ENCODE data around the gene ARL3.

Gene ARL3

DNA sequence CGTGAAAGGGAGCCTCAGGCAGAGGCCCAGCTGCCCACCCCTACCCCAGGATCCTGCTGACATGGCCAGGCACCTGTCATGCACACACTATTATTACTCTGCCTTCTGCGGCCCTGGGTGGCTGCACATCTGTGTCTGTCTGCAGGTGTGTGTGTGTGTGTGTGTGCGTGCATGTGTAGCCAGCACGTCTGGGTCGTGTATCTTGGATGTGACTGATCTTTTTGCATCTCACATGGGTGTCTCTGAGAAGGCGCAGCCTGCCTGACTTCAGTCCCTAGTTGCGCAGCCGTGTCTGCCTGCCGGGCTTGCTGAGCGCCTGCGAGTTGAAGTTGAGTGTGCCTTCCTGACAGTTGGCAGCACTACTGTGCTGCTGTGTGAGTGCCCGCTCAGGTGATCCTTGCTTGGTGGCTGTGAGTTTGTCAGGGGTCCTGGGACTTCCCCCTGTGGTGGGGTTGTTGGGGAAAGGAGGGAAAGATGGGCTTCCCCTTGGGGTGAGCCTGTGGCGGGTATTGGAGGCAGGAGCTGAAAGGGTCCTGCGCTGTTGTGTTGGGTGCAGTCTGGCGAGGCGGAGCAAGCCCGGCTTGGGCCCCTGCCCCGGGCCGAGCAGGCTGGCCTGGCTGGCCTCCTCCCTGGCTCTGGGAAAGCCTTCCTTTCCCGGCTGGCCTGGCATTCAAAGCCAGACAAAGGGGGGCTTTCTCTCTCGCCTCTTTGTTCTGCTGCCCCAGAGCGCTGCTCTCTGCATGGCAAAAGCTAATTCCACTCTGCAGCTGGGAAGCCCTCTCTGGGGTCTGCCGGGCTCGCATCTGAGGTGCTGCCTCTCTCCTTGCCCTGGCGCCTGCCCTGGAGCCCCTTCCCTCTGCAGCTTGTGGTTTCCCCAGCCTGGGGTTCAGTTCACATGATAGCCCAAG is 65.1 kb downstream of the ARL3 start:
- Histone ChIP-seq H3K27me3 (ENCODE audit: control insufficient read depth, insufficient read depth, low read length) (no peaks in the 10 kb centered on the region), H3K27ac (ENCODE audit: low read depth, low read length) (peak overlapping the region; percentile 31), H3K9ac (ENCODE audit: low read length) (no peak overlapping the region), H3K4me3 (ENCODE audit: low read length) (peak overlapping the region; percentile 86), H3K36me3 (ENCODE audit: control insufficient read depth, insufficient read depth, low read length) (peaks cover 6% of the 10 kb centered on the region), H3K4me1 (ENCODE audit: control insufficient read depth, insufficient read depth, low read length) (peaks cover 31% of the 10 kb centered on the region)

DNA sequence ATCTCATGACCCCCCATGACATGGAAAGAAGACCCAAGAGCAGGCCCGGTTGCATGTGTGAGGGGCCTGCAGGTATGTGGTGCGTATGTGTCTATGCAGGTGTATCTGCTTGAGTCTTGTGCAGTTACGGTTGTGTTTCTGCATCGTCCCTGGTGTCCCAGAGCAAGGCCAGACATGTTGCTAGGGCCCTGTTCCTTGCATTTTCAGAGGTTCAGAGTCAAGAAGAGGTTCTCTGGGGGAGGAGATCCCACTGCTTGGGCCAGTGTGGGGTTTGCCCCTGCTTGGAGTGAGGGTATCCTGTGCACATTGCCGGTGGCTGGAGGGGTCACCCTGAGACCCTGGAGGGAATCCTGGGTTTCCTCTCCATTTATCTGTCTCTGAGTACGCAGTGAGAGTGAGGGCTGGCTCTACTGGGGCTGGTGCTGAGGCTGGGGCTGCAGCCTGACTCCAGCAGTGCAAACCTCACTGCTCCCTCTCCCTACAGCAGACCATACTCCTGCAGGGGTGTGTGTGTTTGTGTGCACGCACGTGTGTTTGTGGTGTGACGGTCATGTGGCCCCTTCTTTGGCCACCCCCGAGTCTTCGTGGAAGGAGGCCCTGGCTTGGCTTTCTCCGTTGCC is 65.8 kb downstream of the ARL3 start:
- no peaks in the 10 kb centered on the region for H3K27me3 ChIP-seq (ENCODE audit: control insufficient read depth, insufficient read depth, low read length)
- H3K9ac ChIP-seq (ENCODE audit: low read length), result no peak overlapping the region
- peaks cover 3% of the 10 kb centered on the region for H3K36me3 ChIP-seq (ENCODE audit: control insufficient read depth, insufficient read depth, low read length)
- H3K4me1 ChIP-seq (ENCODE audit: control insufficient read depth, insufficient read depth, low read length), result peaks cover 31% of the 10 kb centered on the region
- H3K27ac ChIP-seq (ENCODE audit: low read depth, low read length), result peak overlapping the region; percentile 31
- H3K4me3 ChIP-seq (ENCODE audit: low read length), result peak overlapping the region; percentile 86

DNA sequence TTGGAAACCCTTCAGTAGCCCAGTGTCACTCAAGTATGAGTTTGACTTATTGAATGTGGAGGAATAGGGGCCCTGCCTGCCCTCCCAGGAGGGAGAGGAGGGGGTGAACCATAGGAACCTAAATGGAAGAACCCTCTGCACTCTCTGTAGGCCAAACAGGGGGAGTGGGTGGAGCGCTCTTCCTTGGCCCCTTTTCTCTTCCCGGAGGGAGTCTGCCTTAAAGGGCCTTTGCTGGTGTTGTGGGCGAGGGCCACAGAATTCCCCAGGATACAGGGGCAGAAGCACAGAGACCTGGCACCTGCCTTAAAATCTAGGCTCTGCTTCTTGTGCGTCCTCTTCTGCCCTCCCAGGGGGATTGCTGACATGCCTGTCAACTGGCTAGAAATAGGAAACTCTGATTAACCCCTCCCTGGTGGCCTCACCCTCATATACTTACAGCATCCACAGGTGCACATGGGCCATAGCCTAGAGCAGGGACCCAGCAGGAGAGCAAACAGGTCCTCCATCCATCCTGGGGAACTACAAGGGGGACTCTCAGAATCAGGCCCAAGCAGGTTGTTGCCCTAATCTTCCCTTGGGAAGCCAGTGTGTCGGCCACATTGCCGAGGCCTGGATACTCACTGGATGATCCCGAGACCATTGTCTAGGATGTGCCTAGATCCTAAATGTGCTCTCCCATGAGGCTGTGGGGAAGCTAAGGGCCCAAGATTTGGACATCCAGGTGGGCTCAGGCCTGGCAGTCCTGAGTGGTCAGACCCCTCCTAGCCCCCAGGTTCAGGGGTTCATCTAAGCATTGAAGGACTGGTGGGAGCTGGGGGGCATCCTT is 66.5 kb downstream of the ARL3 start:
- Histone ChIP-seq H3K27ac (ENCODE audit: low read depth, low read length) (peak overlapping the region; percentile 16), H3K4me3 (ENCODE audit: low read length) (peak overlapping the region; percentile 86), H3K36me3 (ENCODE audit: control insufficient read depth, insufficient read depth, low read length) (peaks cover 3% of the 10 kb centered on the region), H3K4me1 (ENCODE audit: control insufficient read depth, insufficient read depth, low read length) (peaks cover 31% of the 10 kb centered on the region), H3K9ac (ENCODE audit: low read length) (no peak overlapping the region), H3K27me3 (ENCODE audit: control insufficient read depth, insufficient read depth, low read length) (no peaks in the 10 kb centered on the region)

DNA sequence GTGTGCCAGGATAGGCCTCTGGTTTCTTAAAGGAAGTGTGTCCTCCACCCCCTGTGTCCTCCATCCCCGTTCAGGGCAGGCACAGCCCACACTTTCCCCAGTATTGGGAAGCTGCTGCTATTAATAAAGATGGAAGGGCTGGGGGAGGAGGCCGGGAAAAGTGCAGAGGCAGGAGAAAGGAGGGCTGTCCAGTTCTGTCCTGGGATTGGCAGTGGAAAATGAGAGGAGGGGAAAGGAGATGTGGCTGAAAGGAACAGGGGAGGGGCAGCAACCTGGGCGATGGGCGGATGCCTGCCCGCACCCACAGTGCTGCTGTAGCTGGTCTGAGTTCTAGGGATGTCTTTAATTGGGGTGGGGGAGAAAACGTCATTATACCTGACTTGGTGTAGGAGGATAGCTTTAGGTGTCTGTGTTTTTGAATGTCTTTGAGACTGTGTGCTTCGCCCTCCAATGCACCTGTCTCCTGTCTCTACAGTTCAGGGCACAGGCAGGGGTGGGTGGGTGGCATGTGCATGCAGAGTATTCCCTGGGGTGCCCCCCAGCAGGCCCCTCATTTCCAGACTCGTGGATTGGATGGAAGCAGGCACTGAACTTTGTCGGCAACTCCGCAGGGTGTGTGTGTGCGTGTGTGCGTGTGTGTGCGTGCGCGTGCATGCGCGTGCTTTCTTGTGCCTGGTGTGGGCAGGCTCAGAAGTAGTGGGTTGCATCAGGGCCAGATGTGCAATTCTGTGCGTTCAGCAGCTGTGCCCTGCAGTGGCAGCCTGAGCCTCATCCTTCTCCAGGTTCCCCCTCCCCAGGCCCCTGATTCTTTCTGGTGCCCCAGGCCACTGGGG is 67.4 kb downstream of the ARL3 start:
- peak overlapping the region; percentile 86 for H3K4me3 ChIP-seq (ENCODE audit: low read length)
- H3K27ac ChIP-seq (ENCODE audit: low read depth, low read length), result peak overlapping the region; percentile 92
- no peaks in the 10 kb centered on the region for H3K27me3 ChIP-seq (ENCODE audit: control insufficient read depth, insufficient read depth, low read length)
- peak overlapping the region; percentile 71 for H3K9ac ChIP-seq (ENCODE audit: low read length)
- peaks cover 31% of the 10 kb centered on the region for H3K4me1 ChIP-seq (ENCODE audit: control insufficient read depth, insufficient read depth, low read length)
- peaks cover 3% of the 10 kb centered on the region for H3K36me3 ChIP-seq (ENCODE audit: control insufficient read depth, insufficient read depth, low read length)

DNA sequence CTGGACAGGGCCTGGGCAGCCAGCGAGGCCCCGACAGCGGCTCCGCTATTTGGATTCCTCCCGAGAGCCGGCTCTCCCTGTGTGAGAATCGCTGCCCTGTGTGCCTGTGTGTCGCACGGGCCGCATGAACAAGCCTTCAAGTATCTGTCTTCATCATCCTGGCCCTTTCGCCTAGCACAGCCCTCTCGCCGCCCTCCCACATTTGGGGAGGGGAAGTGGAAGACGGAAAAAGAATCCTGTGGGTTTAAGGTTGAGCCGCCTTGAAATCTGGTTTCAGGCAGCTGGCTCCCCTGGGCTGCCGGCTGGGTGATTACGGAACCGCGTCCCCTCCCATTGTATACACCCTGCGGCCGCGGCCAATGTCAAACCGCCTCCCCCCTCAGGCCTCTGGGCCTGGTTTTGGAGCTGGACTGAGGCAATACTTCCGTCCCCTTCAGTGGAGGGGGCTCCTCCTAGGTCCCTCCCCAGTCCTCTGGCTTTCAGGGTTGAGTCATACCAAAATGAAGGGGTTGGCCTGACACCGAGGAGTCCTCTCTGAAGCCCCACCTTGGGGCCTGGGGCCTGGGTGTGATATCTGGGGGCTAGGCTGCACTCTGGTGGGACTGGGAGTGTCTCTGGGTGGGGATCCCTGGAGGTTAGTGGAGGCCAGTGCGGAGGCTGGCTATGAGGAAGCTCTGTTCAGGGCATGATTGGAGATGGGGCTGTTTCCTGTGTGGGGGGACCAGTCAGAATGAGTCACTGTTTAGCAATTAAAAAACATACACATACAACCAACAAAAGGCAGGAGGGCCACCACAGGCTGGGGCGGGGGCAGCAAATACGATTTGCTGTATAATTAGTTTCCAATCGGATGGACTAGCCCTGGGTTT is 68.2 kb downstream of the ARL3 start:
- Histone ChIP-seq H3K36me3 (ENCODE audit: control insufficient read depth, insufficient read depth, low read length) (peaks cover 2% of the 10 kb centered on the region), H3K4me3 (ENCODE audit: low read length) (peak overlapping the region; percentile 86), H3K27me3 (ENCODE audit: control insufficient read depth, insufficient read depth, low read length) (no peaks in the 10 kb centered on the region), H3K4me1 (ENCODE audit: control insufficient read depth, insufficient read depth, low read length) (peaks cover 31% of the 10 kb centered on the region), H3K27ac (ENCODE audit: low read depth, low read length) (peak overlapping the region; percentile 92), H3K9ac (ENCODE audit: low read length) (peak overlapping the region; percentile 71)

DNA sequence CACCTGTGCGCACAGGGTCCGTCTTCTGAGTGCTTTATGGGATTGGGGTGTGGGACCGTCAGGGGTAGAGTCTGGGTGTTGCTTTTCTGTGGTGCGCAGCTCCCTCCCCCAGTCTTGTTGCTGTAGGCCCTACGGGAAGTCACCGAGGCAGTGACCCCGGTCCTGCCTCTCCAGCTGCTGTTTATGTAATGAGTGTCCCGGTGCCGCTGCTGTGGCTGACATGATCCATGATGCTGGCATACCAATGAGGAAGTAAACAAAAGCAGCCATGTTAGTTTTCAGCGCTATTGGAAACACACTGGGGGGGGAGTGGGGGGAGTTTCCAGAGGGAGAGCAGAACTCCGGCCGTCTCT is 68.8 kb downstream of the ARL3 start:
- peak overlapping the region; percentile 92 for H3K27ac ChIP-seq (ENCODE audit: low read depth, low read length)
- peak overlapping the region; percentile 86 for H3K4me3 ChIP-seq (ENCODE audit: low read length)
- no peaks in the 10 kb centered on the region for H3K36me3 ChIP-seq (ENCODE audit: control insufficient read depth, insufficient read depth, low read length)
- H3K4me1 ChIP-seq (ENCODE audit: control insufficient read depth, insufficient read depth, low read length), result peaks cover 30% of the 10 kb centered on the region
- H3K27me3 ChIP-seq (ENCODE audit: control insufficient read depth, insufficient read depth, low read length), result no peaks in the 10 kb centered on the region
- H3K9ac ChIP-seq (ENCODE audit: low read length), result peak overlapping the region; percentile 71

DNA sequence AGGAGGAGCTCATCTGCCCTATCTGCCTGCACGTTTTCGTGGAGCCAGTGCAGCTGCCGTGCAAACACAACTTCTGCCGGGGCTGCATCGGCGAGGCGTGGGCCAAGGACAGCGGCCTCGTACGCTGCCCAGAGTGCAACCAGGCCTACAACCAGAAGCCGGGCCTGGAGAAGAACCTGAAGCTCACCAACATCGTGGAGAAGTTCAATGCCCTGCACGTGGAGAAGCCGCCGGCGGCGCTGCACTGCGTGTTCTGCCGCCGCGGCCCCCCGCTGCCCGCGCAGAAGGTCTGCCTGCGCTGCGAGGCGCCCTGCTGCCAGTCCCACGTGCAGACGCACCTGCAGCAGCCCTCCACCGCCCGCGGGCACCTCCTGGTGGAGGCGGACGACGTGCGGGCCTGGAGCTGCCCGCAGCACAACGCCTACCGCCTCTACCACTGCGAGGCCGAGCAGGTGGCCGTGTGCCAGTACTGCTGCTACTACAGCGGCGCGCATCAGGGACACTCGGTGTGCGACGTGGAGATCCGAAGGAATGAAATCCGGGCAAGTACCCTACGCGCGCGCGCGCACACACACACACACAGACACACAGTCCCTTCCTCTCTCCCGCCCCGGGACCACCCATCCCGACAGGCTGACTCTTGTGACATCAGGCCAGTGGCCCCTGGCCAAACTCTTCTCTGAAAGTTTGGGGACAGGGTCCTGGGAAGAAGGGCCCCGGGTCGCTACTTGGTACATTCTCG is 69.4 kb downstream of the ARL3 start:
- peak overlapping the region; percentile 71 for H3K9ac ChIP-seq (ENCODE audit: low read length)
- H3K36me3 ChIP-seq (ENCODE audit: control insufficient read depth, insufficient read depth, low read length), result no peaks in the 10 kb centered on the region
- no peaks in the 10 kb centered on the region for H3K27me3 ChIP-seq (ENCODE audit: control insufficient read depth, insufficient read depth, low read length)
- peaks cover 29% of the 10 kb centered on the region for H3K4me1 ChIP-seq (ENCODE audit: control insufficient read depth, insufficient read depth, low read length)
- peak overlapping the region; percentile 86 for H3K4me3 ChIP-seq (ENCODE audit: low read length)
- peak overlapping the region; percentile 92 for H3K27ac ChIP-seq (ENCODE audit: low read depth, low read length)

DNA sequence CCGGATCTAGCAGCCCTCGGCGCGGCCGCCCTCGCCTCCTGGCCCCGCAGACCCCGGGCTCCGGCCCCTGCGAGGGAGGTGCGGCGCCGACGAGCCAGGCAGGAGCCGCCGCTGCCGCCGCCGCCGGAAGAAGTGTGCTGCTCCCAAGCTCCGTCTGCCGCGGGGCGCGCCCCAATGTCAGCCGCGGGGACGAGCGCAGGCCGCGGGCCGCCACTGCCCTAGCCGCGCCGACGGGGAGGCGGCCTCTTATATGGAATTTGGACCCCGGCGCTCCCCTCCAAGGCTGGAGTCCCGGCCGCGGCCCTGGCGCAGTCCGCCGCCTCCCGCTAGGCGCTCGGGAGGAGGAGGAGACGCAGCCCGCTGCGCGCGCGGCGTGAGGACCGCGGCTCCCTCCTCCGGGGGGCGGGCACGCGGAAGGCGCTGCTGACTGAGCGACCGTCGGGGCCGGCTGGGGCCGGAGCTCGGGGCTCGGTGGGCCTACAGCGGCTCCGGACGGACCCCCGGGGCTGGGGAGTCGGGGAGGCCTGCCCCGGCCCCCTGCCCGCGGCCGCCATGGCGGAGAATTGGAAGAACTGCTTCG is 70.0 kb downstream of the ARL3 start, which contains the start of gene TRIM8:
TRIM8 (plus strand) TSS at position 414 of the 580 bp plus-strand sequence; CDS start at position 553, 139 bp downstream.
- Histone ChIP-seq H3K9ac (ENCODE audit: low read length) (peak within 1 kb of the TSS; percentile 71), H3K27ac (ENCODE audit: low read depth, low read length) (peak within 1 kb of the TSS; percentile 92), H3K4me1 (ENCODE audit: control insufficient read depth, insufficient read depth, low read length) (peaks cover 22% of the 10 kb centered on the region), H3K4me3 (ENCODE audit: low read length) (peak within 1 kb of the TSS; percentile 86), H3K27me3 (ENCODE audit: control insufficient read depth, insufficient read depth, low read length) (no peaks in the 10 kb centered on the region), H3K36me3 (ENCODE audit: control insufficient read depth, insufficient read depth, low read length) (no peaks in the 10 kb centered on the region)

DNA sequence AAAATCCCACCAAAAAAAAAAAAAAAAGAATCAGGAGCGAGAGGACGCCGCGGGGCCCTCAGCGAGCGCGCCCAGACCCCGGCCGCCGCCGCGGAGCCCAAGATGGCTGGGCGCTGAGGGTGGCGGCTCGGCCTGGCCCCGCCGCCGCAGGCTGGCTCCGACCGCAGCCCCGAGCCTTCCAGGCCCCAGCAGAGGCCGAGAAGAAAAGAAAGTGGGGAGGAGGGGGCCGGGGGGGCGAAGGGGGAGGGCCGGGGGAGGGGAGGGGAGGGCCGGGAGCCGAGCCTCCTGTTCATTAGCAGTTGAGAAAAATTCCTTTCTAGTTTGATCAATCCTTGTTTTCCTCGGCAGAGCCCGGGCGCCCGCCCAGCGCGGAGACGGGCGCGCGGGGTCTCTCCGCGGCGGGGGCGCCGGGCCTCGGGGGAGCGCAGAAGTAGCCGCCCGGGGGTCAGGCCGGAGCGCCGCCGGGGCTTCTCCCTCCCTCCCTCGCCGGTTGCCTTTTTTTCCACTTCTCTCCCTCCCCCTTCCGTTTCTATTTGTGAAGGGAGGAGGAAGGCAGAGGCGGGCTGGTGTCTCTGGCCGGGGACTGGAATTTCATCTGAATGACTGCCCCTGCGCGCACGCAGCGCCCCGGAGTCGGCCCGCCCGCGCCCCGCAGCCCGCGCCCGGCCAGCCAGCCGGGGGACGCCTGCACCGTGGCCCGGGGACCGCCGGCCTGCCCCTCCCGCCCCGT is 70.7 kb downstream of the ARL3 start:
- H3K9ac ChIP-seq (ENCODE audit: low read length), result peak overlapping the region; percentile 73
- H3K4me3 ChIP-seq (ENCODE audit: low read length), result peak overlapping the region; percentile 86
- H3K36me3 ChIP-seq (ENCODE audit: control insufficient read depth, insufficient read depth, low read length), result no peaks in the 10 kb centered on the region
- H3K4me1 ChIP-seq (ENCODE audit: control insufficient read depth, insufficient read depth, low read length), result peaks cover 16% of the 10 kb centered on the region
- H3K27ac ChIP-seq (ENCODE audit: low read depth, low read length), result peak overlapping the region; percentile 92
- no peaks in the 10 kb centered on the region for H3K27me3 ChIP-seq (ENCODE audit: control insufficient read depth, insufficient read depth, low read length)
